ENCODE measurements around the gene NME2.

The NME2 gene

GRCh38 chr17:51144266-51145022 lies 21.8 kb upstream of the NME2 start:
- H3K9ac ChIP-seq (ENCODE audit: low read depth, low read length, poor library complexity, severe bottlenecking): no peak overlapping the region
- H2AFZ ChIP-seq (ENCODE audit: low read length): no peak overlapping the region

GRCh38 chr17:51147650-51148049 lies 18.6 kb upstream of the NME2 start:
- no peaks in the 10 kb centered on the region for H3K36me3 ChIP-seq (ENCODE audit: insufficient read depth, low read length)
- H3K9ac ChIP-seq (ENCODE audit: low read depth, low read length, poor library complexity, severe bottlenecking): no peak overlapping the region

More at GRCh38 chr17:51144266-51145022, 21.8 kb upstream of the NME2 start:
- TF ChIP-seq CTCF (conservative IDR thresholded peaks at IDR 0.05; ENCODE audit: low read length) (no peak), EZH2phosphoT487 (IDR thresholded peaks at IDR 0.05; ENCODE audit: borderline replicate concordance) (no peak)
- H3K9me2 ChIP-seq (replicated peaks; ENCODE audit: low read depth, low read length): no peaks in the 10 kb centered on the region
- H4K20me1 ChIP-seq (ENCODE audit: insufficient read depth, low read length, poor library complexity, severe bottlenecking): no peaks in the 10 kb centered on the region
- no peaks in the 10 kb centered on the region for H3K36me3 ChIP-seq (ENCODE audit: insufficient read depth, low read length)
- H3K27me3 ChIP-seq (ENCODE audit: insufficient read depth, low read length, poor library complexity, severe bottlenecking): no peaks in the 10 kb centered on the region
- no peak overlapping the region for H3K4me3 ChIP-seq (ENCODE audit: low read length, poor library complexity, severe bottlenecking)
- H3K79me2 ChIP-seq (ENCODE audit: insufficient read depth, low read length): no peaks in the 10 kb centered on the region
- no peaks in the 10 kb centered on the region for H3F3A ChIP-seq (ENCODE audit: low read depth)
- peaks cover 8% of the 10 kb centered on the region for H3K4me1 ChIP-seq (ENCODE audit: insufficient read depth, low read length, poor library complexity, severe bottlenecking)
- H3K9me3 ChIP-seq (ENCODE audit: insufficient read depth, low read depth, low read length): no peaks in the 10 kb centered on the region
- no peak overlapping the region for H3K4me2 ChIP-seq (ENCODE audit: low read depth, low read length, poor library complexity, severe bottlenecking)

GRCh38 chr17:51149163-51149562 lies 17.0 kb upstream of the NME2 start:
- H4K20me1 ChIP-seq (ENCODE audit: insufficient read depth, low read length, poor library complexity, severe bottlenecking): no peaks in the 10 kb centered on the region
- H3K4me1 ChIP-seq (ENCODE audit: insufficient read depth, low read length, poor library complexity, severe bottlenecking): peaks cover 6% of the 10 kb centered on the region
- H3K9me3 ChIP-seq (ENCODE audit: insufficient read depth, low read depth, low read length): no peaks in the 10 kb centered on the region
- no peak overlapping the region for H3K9ac ChIP-seq (ENCODE audit: low read depth, low read length, poor library complexity, severe bottlenecking)
- H3K4me2 ChIP-seq (ENCODE audit: low read depth, low read length, poor library complexity, severe bottlenecking): no peak overlapping the region
- no peak overlapping the region for H3K4me3 ChIP-seq (ENCODE audit: low read length, poor library complexity, severe bottlenecking)
- no peak for TF ChIP-seq CTCF (conservative IDR thresholded peaks at IDR 0.05; ENCODE audit: low read length)
- no peak for TF ChIP-seq EZH2phosphoT487 (IDR thresholded peaks at IDR 0.05; ENCODE audit: borderline replicate concordance)
- H3F3A ChIP-seq (ENCODE audit: low read depth): no peaks in the 10 kb centered on the region
- H3K79me2 ChIP-seq (ENCODE audit: insufficient read depth, low read length): peaks cover 7% of the 10 kb centered on the region
- no peaks in the 10 kb centered on the region for H3K36me3 ChIP-seq (ENCODE audit: insufficient read depth, low read length)
- no peak overlapping the region for H2AFZ ChIP-seq (ENCODE audit: low read length)
- H3K9me2 ChIP-seq (replicated peaks; ENCODE audit: low read depth, low read length): no peaks in the 10 kb centered on the region
- H3K27me3 ChIP-seq (ENCODE audit: insufficient read depth, low read length, poor library complexity, severe bottlenecking): no peaks in the 10 kb centered on the region

More at GRCh38 chr17:51147650-51148049, 18.6 kb upstream of the NME2 start:
- Histone ChIP-seq H4K20me1 (ENCODE audit: insufficient read depth, low read length, poor library complexity, severe bottlenecking) (no peaks in the 10 kb centered on the region), H3K9me3 (ENCODE audit: insufficient read depth, low read depth, low read length) (no peaks in the 10 kb centered on the region), H3K4me1 (ENCODE audit: insufficient read depth, low read length, poor library complexity, severe bottlenecking) (peaks cover 6% of the 10 kb centered on the region), H3K4me2 (ENCODE audit: low read depth, low read length, poor library complexity, severe bottlenecking) (no peak overlapping the region), H3K27me3 (ENCODE audit: insufficient read depth, low read length, poor library complexity, severe bottlenecking) (no peaks in the 10 kb centered on the region), H3F3A (ENCODE audit: low read depth) (no peaks in the 10 kb centered on the region), H3K79me2 (ENCODE audit: insufficient read depth, low read length) (no peaks in the 10 kb centered on the region), H3K4me3 (ENCODE audit: low read length, poor library complexity, severe bottlenecking) (no peak overlapping the region), H3K9me2 (replicated peaks; ENCODE audit: low read depth, low read length) (no peaks in the 10 kb centered on the region), H2AFZ (ENCODE audit: low read length) (no peak overlapping the region)
- no peak for TF ChIP-seq EZH2phosphoT487 (IDR thresholded peaks at IDR 0.05; ENCODE audit: borderline replicate concordance)
- no peak for TF ChIP-seq CTCF (conservative IDR thresholded peaks at IDR 0.05; ENCODE audit: low read length)

Measured in Loucy (cell line).